Activated T-cell treated with anti-CD3 and anti-CD28 coated beads, Interleukin-2, amount 50 U/mL, for 4 hours (primary cell): ENCODE data around the gene MLLT1. TPM values are rescaled to one million over a fixed set of nuclear protein-coding genes. Genes with fewer than 3 reads are reported as not detected.

Experiments
- ATAC-seq, 2 donors: fragments of 200-7000 bp; cut with Tn5 transposase; one replicate each; pipeline ENCODE4 v1.10.0; 2021
- DNase-seq: peaks from one replicate; pipeline ENCODE4 v3.0.0-alpha.2; 2020
- H3K27me3 Mint-ChIP-seq: one replicate; pipeline ENCODE4 v1.8.0; 2021; ENCODE audit warnings: low read depth, mixed read lengths
- H3K36me3 Mint-ChIP-seq: one replicate; pipeline ENCODE4 v1.8.0; 2022; ENCODE audit warnings: mixed read lengths; ENCODE audit not compliant: insufficient read depth
- H3K4me1 Mint-ChIP-seq: one replicate; pipeline ENCODE4 v1.8.0; 2021; ENCODE audit warnings: low read depth, mixed read lengths
- H3K4me3 Mint-ChIP-seq: one replicate; pipeline ENCODE4 v1.8.0; 2021; ENCODE audit warnings: mild to moderate bottlenecking, moderate library complexity, mixed read lengths
- H3K9me3 Mint-ChIP-seq: one replicate; pipeline ENCODE4 v1.8.0; 2021; ENCODE audit warnings: mixed read lengths
- total RNA-seq, 3 donors: library from RNA; stranded (reverse); gene quantifications; one replicate each; pipeline ENCODE4 v1.2.1, GENCODE V29; 2021

The MLLT1 gene
- total RNA-seq, 3 donors from 2014 or later, result 105 to 118 (median 109) TPM

DNA sequence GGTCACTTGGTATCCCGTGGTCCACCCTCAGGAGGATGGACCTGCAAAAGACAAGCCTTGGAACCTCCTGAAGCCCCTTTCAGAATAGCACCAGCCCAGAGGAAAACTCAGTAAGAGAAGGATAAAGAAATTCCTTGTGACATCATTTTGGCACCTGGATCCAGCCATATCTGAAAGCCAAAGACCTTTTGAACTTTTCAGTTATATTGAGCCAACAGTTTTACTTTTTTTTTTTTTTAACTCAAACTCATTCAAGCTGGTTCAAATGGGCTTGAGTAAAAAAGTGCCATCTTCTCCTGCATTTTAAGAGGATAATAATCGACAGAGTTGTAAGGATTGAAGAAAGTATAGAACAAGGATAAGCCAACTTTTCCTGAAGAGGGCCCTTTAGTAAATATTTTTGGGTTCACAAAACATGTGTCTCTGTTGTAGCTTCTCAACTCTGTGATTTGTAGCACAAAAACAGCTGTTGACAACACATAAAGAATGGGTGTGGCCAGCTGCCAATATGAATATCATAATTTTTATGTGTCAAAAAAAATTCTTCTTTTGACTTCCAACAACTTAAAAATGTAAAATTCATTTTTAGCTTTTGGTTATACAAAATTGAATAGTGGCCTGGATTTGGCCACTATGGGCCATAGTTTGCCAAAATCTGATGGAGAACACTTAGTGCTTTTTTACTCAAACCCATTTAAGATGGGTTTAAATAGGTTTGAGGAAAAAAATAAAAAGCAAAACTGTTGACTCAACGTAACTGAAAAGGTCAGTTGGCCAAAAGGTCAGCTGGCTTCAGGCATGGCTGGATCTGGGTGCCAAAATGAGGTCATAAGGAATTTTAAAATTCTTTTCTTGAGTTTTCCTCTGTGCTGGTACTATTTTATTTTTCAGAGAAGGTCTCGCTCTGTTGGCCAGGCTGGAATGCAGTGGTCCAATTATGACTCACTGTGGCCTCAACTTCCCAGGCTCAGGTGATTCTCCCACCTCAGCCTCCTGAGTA, 93.6 kb downstream of the MLLT1 start:
- no peak for ATAC-seq
- no peak for DNase-seq
- no peaks in the 10 kb centered on the region for H3K4me1 Mint-ChIP-seq
- peaks cover 9% of the 10 kb centered on the region for H3K9me3 Mint-ChIP-seq
- peaks cover 3% of the 10 kb centered on the region for H3K36me3 Mint-ChIP-seq
- peaks cover 24% of the 10 kb centered on the region for H3K27me3 Mint-ChIP-seq
- H3K4me3 Mint-ChIP-seq, result no peak overlapping the region

DNA sequence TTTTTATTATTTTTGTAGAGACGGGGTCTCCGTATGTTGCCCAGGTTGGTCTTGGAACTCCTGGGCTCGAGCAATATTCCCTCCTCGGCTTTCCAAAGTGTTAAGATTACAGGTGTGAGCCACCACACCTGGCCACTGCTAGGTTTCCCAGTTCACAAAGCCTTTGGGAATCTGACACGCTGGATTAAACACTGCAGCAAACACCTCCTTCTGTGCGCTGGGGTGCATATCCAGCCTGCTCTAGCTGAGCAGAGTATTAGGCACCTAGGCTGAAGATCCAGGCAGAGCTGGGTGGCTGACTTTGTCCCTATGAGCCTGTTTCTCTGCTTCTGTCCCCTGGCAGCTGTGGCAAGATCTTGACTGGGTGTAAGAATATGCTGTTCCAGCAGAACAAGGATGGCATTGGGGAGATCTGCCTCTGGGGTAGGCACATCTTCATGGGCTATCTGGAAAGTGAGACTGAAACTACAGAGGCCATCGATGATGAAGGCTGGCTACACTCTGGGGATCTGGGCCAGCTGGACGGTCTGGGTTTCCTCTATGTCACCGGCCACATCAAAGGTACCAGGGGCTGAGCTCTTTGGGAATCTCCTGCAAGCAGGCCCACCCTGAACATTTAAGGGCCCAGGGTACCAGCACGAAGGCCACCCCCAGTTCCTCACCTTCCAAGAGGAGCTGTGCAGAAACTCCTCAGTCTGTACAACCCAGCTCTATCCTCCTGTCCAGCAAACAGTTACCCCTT, 94.5 kb downstream of the MLLT1 start:
- ATAC-seq, result no peak
- no peak for DNase-seq
- Mint-ChIP-seq H3K4me3 (no peak overlapping the region), H3K36me3 (no peaks in the 10 kb centered on the region), H3K4me1 (no peaks in the 10 kb centered on the region), H3K27me3 (peaks cover 27% of the 10 kb centered on the region), H3K9me3 (peaks cover 9% of the 10 kb centered on the region)

DNA sequence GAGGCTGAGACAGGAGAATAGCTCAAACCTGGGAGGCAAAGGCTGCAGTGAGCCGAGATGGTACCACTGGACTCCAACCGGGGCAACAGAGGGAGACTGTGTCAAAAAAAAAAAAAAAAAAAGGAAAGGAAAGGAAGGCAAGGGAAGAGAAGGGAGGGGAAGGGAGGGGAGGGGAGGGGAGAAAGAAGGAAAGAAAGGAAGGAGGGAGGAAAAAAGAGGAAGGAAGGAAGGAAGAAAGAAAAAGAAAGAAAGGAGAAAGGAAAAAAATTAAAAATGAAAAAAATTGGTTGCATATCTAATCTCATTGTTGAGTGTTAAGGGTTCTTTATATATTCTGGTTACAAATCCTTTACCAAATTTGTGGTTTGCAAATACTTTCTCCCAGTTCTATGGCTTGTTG, 98.7 kb downstream of the MLLT1 start:
- H3K9me3 Mint-ChIP-seq, result no peaks in the 10 kb centered on the region
- H3K27me3 Mint-ChIP-seq, result peaks cover 37% of the 10 kb centered on the region
- ATAC-seq (no peak), DNase-seq (no peak)
- H3K36me3 Mint-ChIP-seq, result no peaks in the 10 kb centered on the region
- no peak overlapping the region for H3K4me3 Mint-ChIP-seq
- H3K4me1 Mint-ChIP-seq, result no peaks in the 10 kb centered on the region

DNA sequence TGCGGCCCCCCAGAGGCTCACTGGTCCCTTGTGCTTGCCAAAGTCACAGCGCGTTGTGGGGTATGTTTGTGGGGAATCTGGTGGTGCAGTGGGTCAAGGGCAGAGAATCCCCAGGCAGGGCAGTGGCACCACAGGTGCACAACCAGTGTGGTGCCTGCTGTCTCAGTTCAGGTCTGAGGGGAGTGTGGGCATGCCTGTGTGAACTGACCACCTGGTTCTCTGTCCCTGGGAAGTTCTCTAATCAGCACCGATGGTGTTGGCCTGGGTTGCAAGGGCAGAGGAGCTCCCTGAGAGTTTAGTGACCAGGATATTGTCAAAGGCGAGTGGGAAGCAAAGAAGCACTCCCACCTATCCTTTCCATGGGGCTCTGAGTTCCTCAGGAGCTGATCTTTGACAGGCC, 106.6 kb downstream of the MLLT1 start:
- H3K9me3 Mint-ChIP-seq, result peaks cover 9% of the 10 kb centered on the region
- ATAC-seq (no peak), DNase-seq (no peak)
- H3K27me3 Mint-ChIP-seq, result peaks cover 14% of the 10 kb centered on the region
- no peaks in the 10 kb centered on the region for H3K36me3 Mint-ChIP-seq
- H3K4me3 Mint-ChIP-seq, result no peak overlapping the region
- no peaks in the 10 kb centered on the region for H3K4me1 Mint-ChIP-seq

DNA sequence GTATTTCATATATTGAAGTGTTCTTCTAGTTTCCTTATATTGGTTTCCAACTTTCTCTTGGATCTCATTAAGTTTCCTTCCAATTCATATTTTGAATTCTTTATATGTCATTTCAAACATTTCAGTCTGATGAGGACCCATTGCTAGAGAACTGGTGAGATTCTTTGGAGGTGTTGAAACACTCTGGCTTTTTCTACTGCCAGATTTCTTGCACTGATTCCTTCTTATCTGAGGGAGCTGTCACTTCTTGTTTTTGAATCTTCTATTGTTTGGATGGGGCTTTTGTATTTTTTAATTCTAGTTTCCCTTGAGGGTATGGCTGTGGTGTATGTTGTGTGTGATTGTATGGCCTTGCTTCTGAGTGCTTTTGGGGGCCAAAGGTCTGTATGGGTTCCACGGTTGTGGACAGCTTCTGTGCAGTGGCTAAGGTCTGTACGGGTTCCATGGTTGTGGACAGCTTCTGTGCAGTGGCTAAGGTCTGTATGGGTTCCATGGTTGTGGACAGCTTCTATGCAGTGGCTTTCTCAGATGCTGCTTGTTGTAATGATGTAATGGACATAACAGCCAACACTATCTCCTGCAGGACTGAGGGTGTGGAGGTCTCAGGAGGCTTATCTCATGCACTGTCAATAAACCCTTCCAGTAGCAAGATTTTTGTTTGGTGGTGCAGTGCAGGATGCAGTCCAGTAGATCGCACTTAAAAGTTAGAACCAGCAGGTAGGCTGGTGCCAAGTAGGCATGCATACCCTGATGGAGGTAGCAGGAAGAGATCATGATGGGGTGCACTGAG, 107.5 kb downstream of the MLLT1 start:
- Mint-ChIP-seq H3K9me3 (peaks cover 9% of the 10 kb centered on the region), H3K36me3 (no peaks in the 10 kb centered on the region), H3K27me3 (peaks cover 14% of the 10 kb centered on the region), H3K4me3 (no peak overlapping the region), H3K4me1 (no peaks in the 10 kb centered on the region)
- DNase-seq (no peak), ATAC-seq (no peak)

DNA sequence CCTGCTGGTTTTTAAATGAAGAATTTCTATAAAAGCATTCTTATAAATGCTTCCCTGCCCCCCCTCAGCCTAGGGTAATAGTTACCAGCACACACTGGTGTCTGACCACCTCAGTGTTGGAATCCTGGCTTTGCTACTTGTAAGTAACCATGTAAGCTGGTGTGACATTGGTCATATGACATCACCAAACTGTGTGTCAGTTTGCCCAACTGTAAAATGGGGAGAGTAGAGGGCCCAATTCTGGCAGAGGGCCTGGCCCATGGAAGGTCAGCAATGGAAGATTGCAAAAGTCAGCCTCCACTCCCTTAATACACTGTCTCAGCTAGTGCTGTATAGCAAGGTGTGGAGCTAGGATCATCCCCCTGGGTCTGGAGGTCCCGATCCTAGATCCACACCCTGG, 112.7 kb downstream of the MLLT1 start:
- Mint-ChIP-seq H3K4me1 (no peaks in the 10 kb centered on the region), H3K9me3 (peaks cover 9% of the 10 kb centered on the region), H3K36me3 (no peaks in the 10 kb centered on the region), H3K4me3 (no peak overlapping the region), H3K27me3 (no peaks in the 10 kb centered on the region)
- ATAC-seq (no peak), DNase-seq (no peak)

DNA sequence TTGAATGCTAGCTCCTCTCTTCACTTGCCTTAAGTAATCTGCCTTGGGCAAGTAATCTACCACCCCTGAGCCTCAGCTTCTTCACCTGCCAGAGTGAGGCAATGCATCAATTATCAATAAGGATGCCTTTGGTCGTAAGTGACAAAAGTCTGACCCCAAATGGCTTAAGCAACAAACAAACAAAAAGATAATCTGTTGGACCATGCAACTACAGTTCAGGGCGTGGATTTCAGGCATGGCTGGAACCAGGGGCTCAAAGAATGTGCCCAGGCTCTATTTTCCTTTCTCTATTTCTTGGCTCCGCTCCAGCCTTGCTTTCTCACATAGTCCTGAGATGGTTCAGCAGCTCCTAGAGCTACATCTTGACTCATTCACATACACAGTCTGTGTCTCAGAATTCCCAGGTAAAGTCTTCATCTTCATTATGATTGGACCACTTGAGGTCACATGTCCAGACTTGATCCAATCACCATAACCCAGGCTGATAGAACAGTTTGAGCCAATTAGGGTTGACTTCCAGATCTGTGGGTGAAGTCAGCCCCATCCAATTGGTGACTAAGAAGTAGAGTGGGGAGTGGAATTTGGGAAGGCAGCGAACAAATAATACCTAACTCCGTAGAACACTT, 114.8 kb downstream of the MLLT1 start:
- H3K4me3 Mint-ChIP-seq, result no peak overlapping the region
- H3K9me3 Mint-ChIP-seq, result no peaks in the 10 kb centered on the region
- DNase-seq, result no peak
- peaks cover 6% of the 10 kb centered on the region for H3K4me1 Mint-ChIP-seq
- no peaks in the 10 kb centered on the region for H3K36me3 Mint-ChIP-seq
- ATAC-seq, result no peak
- no peaks in the 10 kb centered on the region for H3K27me3 Mint-ChIP-seq

DNA sequence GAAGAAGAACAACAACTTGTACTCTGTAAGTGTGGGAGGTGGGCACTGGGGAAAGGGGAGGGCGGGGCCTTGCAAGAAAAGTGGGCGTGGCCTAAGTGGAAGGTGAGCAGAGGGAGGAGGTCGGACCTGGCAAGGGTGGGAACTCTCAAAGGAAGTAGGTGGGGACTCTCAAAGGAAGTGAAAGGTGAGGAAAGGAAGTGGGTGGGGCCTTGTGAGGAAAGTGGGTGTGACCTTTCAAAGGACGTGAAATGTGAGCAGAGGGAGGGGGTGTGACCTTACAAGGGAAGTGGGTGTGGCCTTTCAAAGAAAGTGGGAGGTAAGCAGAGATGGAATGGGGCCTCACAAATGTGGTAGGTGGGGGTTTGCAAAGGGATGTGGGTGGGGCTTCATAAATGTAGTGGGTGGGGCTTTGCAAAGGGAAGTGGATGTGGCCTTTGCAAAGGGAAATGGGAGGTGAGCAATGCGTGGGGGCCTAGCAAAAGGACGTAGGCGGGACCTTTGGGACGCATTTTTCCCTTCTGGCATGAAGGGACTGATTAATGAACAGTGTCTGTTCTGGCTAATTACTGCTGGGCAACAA, 118.4 kb downstream of the MLLT1 start:
- DNase-seq, result no peak
- Mint-ChIP-seq H3K27me3 (no peaks in the 10 kb centered on the region), H3K36me3 (no peaks in the 10 kb centered on the region), H3K4me1 (peaks cover 6% of the 10 kb centered on the region), H3K9me3 (peaks cover 8% of the 10 kb centered on the region), H3K4me3 (no peak overlapping the region)
- ATAC-seq, result peak; percentile 43 to 66

Other genes with a start within 250 kb of the MLLT1 start
- 1 to 10 TPM; 4.0 to 5.1 (median 4.0) TPM for gene RFX2, start 169.5 kb downstream of the MLLT1 start, total RNA-seq
- gene ACSBG2, start 144.3 kb downstream of the MLLT1 start, total RNA-seq, result not detected
- gene ACER1, start 53.6 kb upstream of the MLLT1 start, total RNA-seq, result under 1 TPM; 0.13 to 0.22 (median 0.15) TPM
- gene CLPP, start 81.6 kb upstream of the MLLT1 start, total RNA-seq, result 100 to 1,000 TPM; 228 to 249 (median 237) TPM
- gene ALKBH7, start 92.8 kb upstream of the MLLT1 start, total RNA-seq, result 10 to 100 TPM; 28.8 to 37.7 (median 36.3) TPM
- gene PSPN, start 96.0 kb upstream of the MLLT1 start, total RNA-seq, result 1 to 10 TPM; 1.4 to 1.9 (median 1.4) TPM
- 10 to 100 TPM; 68.6 to 77.9 (median 75.1) TPM for gene GTF2F1, start 113.2 kb upstream of the MLLT1 start, total RNA-seq
- gene KHSRP, start 144.8 kb upstream of the MLLT1 start, total RNA-seq, result 100 to 1,000 TPM; 513 to 596 (median 530) TPM
- gene SLC25A41, start 153.8 kb upstream of the MLLT1 start, total RNA-seq, result not detected
- gene SLC25A23, start 179.8 kb upstream of the MLLT1 start, total RNA-seq, result 10 to 100 TPM; 10.5 to 12.4 (median 11.9) TPM
- gene CRB3, start 184.3 kb upstream of the MLLT1 start, total RNA-seq, result 1 to 10 TPM; 1.6 to 1.8 (median 1.8) TPM
- 10 to 100 TPM; 50.9 to 59.1 (median 55.8) TPM for gene DENND1C, start 201.8 kb upstream of the MLLT1 start, total RNA-seq
- gene TUBB4A, start 222.3 kb upstream of the MLLT1 start, total RNA-seq, result 1 to 10 TPM; 4.8 to 9.2 (median 7.8) TPM